ENCODE data around the gene TMEM181. TPM values are rescaled to one million over a fixed set of nuclear protein-coding genes. Genes with fewer than 3 reads are reported as not detected.
"Not testable (repeated sequence)": the region's sequence is repeated elsewhere in the genome, so short reads cannot be mapped to it uniquely, and the experiment has no call there.

TMEM181 gene
- total RNA-seq, 1 experiment from 2014 or later = 19.9 TPM

GRCh38 chr6:158557110-158557509 lies 2.8 kb upstream of the TMEM181 start:
- not testable (repeated sequence) for H3K27me3 ChIP-seq, DNase-seq, H3K9me3 ChIP-seq, H3K36me3 ChIP-seq, H3K4me3 ChIP-seq

- DNase-seq = no peak
- H3K36me3 ChIP-seq = no peaks in the 10 kb centered on the region; the same call in 1 of the 2 replicates
- H3K27me3 ChIP-seq = no peaks in the 10 kb centered on the region
- H3K9me3 ChIP-seq = no peaks in the 10 kb centered on the region
- no peak overlapping the region for H3K4me3 ChIP-seq
Observed at GRCh38 chr6:158557927-158558326, 2.0 kb upstream of the TMEM181 start.

GRCh38 chr6:158558415-158559306 lies 1.2 kb upstream of the TMEM181 start:
- Histone ChIP-seq H3K36me3 (no peaks in the 10 kb centered on the region; the same call in 1 of the 2 replicates), H3K4me3 (no peak overlapping the region), H3K9me3 (no peaks in the 10 kb centered on the region), H3K27me3 (no peaks in the 10 kb centered on the region)
- DNase-seq = no peak

- H3K9me3 ChIP-seq = no peaks in the 10 kb centered on the region
- no peak for DNase-seq
- no peaks in the 10 kb centered on the region for H3K27me3 ChIP-seq
- no peaks in the 10 kb centered on the region; the same call in 1 of the 2 replicates for H3K36me3 ChIP-seq
- peak overlapping the region; percentile 92 for H3K4me3 ChIP-seq
Observed at GRCh38 chr6:158559338-158559894, 475 bp upstream of the TMEM181 start.

- peak; percentile 24 for DNase-seq
- H3K27me3 ChIP-seq = no peaks in the 10 kb centered on the region
- peak overlapping the region; percentile 92 for H3K4me3 ChIP-seq
- H3K9me3 ChIP-seq = no peaks in the 10 kb centered on the region
- H3K36me3 ChIP-seq = no peaks in the 10 kb centered on the region; the same call in 1 of the 2 replicates
Observed at GRCh38 chr6:158560836-158561320, 987 bp downstream of the TMEM181 start.

- Histone ChIP-seq H3K27me3 (no peaks in the 10 kb centered on the region), H3K36me3 (no peaks in the 10 kb centered on the region; the same call in 1 of the 2 replicates), H3K4me3 (peak overlapping the region; percentile 92), H3K9me3 (no peaks in the 10 kb centered on the region)
- DNase-seq = no peak
Observed at GRCh38 chr6:158561321-158561884, 1.5 kb downstream of the TMEM181 start.

GRCh38 chr6:158561938-158562337 lies 2.0 kb downstream of the TMEM181 start:
- no peaks in the 10 kb centered on the region for H3K9me3 ChIP-seq
- H3K27me3 ChIP-seq = no peaks in the 10 kb centered on the region
- H3K36me3 ChIP-seq = no peaks in the 10 kb centered on the region; the same call in 1 of the 2 replicates
- no peak for DNase-seq
- H3K4me3 ChIP-seq = no peak overlapping the region

- H3K4me3 ChIP-seq = no peak overlapping the region
- H3K27me3 ChIP-seq = no peaks in the 10 kb centered on the region
- DNase-seq = no peak
- no peaks in the 10 kb centered on the region for H3K9me3 ChIP-seq
- H3K36me3 ChIP-seq = no peaks in the 10 kb centered on the region; the same call in 1 of the 2 replicates
Observed at GRCh38 chr6:158564243-158565121, 4.6 kb downstream of the TMEM181 start.

- DNase-seq = no peak
- no peaks in the 10 kb centered on the region for H3K9me3 ChIP-seq
- H3K36me3 ChIP-seq = no peaks in the 10 kb centered on the region; the same call in 1 of the 2 replicates
- no peak overlapping the region for H3K4me3 ChIP-seq
- no peaks in the 10 kb centered on the region for H3K27me3 ChIP-seq
Observed at GRCh38 chr6:158565122-158565429, 5.2 kb downstream of the TMEM181 start.

- DNase-seq = no peak
- no peaks in the 10 kb centered on the region for H3K27me3 ChIP-seq
- H3K36me3 ChIP-seq = peaks cover 2% of the 10 kb centered on the region; the same call in 1 of the 2 replicates
- no peak overlapping the region for H3K4me3 ChIP-seq
- no peaks in the 10 kb centered on the region for H3K9me3 ChIP-seq
Observed at GRCh38 chr6:158565482-158566040, 5.7 kb downstream of the TMEM181 start.

- DNase-seq = no peak
- no peak overlapping the region for H3K4me3 ChIP-seq
- H3K27me3 ChIP-seq = no peaks in the 10 kb centered on the region
- H3K9me3 ChIP-seq = no peaks in the 10 kb centered on the region
- peaks cover 3% of the 10 kb centered on the region; the same call in 1 of the 2 replicates for H3K36me3 ChIP-seq
Observed at GRCh38 chr6:158566207-158566818, 6.4 kb downstream of the TMEM181 start.

- Histone ChIP-seq H3K27me3 (no peaks in the 10 kb centered on the region), H3K9me3 (no peaks in the 10 kb centered on the region), H3K4me3 (no peak overlapping the region), H3K36me3 (peaks cover 10% of the 10 kb centered on the region)
- DNase-seq = no peak
Observed at GRCh38 chr6:158567152-158567551, 7.3 kb downstream of the TMEM181 start.

- H3K9me3 ChIP-seq = no peaks in the 10 kb centered on the region
- DNase-seq = no peak
- H3K36me3 ChIP-seq = peaks cover 15% of the 10 kb centered on the region
- no peak overlapping the region for H3K4me3 ChIP-seq
- no peaks in the 10 kb centered on the region for H3K27me3 ChIP-seq
Observed at GRCh38 chr6:158567871-158568401, 8.0 kb downstream of the TMEM181 start.

- Histone ChIP-seq H3K9me3 (no peaks in the 10 kb centered on the region), H3K27me3 (no peaks in the 10 kb centered on the region), H3K36me3 (peaks cover 21% of the 10 kb centered on the region), H3K4me3 (no peak overlapping the region)
- no peak for DNase-seq
Observed at GRCh38 chr6:158568549-158568948, 8.7 kb downstream of the TMEM181 start.

GRCh38 chr6:158569036-158569435 lies 9.1 kb downstream of the TMEM181 start:
- no peaks in the 10 kb centered on the region for H3K9me3 ChIP-seq
- H3K4me3 ChIP-seq = no peak overlapping the region
- peaks cover 21% of the 10 kb centered on the region for H3K36me3 ChIP-seq
- no peaks in the 10 kb centered on the region for H3K27me3 ChIP-seq
- DNase-seq = no peak

- H3K27me3 ChIP-seq = no peaks in the 10 kb centered on the region
- H3K36me3 ChIP-seq = peaks cover 34% of the 10 kb centered on the region
- H3K4me3 ChIP-seq = no peak overlapping the region
- no peak for DNase-seq
- H3K9me3 ChIP-seq = no peaks in the 10 kb centered on the region
Observed at GRCh38 chr6:158570681-158570962, 10.7 kb downstream of the TMEM181 start.

All from MG63 (cell line).